Kidney capillary endothelial cell (primary cell): ENCODE measurements around the gene FAAP20.

Experiments used
- DNase-seq: peaks from one replicate; pipeline ENCODE4 v3.0.0-alpha.2; 2018; ENCODE audit warnings: low spot score

FAAP20 gene

DNA sequence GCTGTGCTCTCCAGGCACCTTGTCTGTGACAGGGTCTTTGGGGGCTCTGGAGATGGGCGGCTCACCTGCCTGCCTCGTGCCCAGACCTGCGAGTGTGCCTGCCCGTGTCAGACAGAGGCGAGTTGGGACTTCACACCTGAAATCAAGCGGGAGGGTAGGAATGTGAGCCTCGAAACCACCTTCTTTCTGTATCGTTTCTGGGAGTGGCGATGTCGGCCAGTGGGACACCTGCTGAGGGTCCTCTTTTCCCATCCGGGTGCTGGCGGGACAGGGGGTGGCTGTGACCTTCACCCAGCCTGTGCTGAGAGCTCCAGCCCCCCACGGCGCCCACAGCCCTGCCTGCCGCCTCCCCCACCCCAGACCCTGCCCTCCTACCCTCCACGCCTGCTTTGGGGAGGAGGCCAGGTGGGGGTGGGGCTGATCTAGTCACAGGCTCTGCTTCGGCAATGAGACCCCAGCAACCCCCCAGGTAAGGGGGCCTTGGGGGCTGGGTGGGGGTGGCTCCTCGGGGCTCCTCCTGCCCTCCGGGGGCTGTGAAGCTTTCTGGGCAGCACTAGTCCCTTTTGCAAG is 15.6 kb upstream of the FAAP20 start:
- DNase-seq: no peak

GRCh38 chr1:2209400-2210083 is 15.0 kb upstream of the FAAP20 start:
- DNase-seq: no peak

DNA sequence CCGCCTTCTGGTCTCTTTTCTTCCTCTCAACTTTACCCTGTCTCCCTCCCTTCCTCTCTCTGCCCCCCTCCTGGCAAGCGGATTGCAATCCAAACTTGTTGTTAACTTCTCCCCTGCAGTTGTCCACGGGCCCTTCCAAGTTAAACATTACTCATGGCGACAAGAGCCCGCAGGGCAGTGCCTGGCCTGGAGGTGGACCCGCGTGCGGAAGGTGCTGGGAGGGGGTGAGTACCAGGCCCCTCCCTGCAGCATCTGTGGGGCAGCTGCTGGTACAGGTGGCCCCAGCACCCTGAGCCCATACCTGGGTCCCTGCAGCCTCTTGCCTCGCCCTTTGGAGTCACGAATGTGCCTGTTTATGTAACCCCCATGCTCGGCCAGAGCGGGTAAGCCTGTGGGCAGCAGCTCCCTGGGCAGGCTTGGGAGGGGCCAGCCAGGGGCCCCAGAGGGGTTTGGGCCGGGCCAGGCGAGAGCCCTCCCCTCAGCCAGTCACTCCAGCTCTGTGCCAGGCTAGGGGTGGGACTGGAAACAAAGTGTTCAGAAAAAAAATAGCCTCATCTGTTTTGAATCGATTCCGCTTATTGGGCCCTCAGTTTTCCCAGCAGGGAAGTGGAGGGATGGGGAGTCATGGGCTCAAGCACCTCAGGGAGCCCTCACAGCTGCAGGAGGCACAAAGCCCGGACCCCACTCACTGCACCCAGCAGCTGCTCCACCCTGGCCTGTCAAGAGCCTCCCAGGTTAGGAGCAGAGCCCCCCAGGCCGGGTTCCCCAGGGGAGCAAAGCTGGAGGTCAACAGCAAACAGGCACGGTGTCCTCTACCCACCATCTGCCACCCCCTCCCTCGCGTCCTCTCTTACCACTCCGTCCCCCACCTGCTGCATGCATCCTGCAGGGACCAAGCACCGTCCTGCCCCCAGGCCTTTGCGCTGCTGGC is 14.0 kb upstream of the FAAP20 start:
- no peak for DNase-seq

DNA sequence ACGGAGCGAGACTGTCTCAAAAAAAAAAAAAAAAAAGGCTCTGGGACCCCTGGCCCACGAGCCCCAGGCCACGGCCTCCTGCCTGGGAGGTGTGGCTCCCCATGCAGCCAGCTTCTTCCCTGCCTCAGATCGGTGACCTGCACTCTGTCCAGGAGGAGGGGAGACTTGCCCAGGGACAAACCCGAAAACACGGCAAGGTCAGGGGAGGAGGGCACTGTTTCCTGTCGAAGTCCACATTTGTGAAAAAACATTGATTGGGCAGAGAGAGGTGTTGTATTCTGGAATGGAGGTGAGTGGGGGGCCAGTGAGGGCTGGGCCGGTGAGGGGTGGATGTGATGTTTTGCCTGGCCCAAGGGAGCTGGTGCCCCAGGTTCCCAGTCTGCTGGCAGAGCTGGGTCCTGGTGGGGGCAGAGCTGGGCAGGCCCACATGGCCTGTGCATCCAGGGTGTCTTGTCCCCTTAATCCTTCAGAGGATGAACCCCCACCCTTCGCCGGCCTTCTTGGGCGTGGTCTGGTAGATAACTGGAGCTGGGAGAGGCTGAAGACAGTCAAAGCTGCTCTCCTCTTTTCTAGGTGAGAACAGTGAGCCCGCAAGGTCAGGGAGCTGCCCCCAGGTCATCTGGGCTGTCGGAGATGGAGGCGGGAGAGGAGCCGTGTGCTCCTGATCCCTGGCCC is 12.4 kb upstream of the FAAP20 start:
- DNase-seq: no peak

DNA sequence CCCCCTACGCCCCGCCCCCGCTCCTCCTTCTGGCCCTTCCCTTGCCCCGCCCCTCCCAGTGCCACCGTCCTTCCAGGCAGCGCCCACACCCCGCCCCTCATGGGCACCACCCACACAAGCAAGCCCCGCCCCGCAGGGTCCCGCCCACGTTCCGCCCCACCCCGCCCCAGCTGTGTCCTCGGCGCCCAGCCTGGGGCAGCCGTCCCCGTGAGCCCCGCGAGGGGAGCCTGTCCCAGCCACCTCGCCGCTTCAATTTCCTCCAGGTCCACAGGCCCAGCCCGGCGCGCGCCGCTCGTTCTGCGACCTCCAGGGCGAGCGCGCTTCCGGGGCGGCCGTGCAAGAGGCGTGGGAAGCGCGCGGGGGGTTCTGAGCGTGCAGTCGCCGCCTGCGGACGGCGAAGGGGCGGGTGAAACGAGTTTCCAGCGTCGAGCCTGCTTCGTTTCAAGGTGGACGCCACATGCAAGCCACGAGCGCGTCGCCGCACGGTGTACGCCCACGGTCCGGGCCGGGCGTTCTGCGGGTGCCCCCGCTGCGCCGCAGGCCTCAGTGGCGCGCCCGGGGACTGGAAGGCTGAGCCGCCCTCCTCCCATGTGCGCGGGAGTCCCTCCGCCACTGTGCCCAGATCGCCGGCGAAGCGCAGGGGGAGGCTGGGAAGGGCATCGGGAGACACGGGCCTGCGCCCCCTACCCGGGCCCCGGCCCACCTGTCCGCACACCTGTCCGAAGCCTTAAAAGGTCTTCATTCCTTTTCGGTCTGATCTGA is 10.8 kb upstream of the FAAP20 start:
- peak; percentile 88 for DNase-seq

- DNase-seq: peak; percentile 69
These were observed 10.0 kb upstream of the FAAP20 start for GRCh38 chr1:2204415-2205190.

DNA sequence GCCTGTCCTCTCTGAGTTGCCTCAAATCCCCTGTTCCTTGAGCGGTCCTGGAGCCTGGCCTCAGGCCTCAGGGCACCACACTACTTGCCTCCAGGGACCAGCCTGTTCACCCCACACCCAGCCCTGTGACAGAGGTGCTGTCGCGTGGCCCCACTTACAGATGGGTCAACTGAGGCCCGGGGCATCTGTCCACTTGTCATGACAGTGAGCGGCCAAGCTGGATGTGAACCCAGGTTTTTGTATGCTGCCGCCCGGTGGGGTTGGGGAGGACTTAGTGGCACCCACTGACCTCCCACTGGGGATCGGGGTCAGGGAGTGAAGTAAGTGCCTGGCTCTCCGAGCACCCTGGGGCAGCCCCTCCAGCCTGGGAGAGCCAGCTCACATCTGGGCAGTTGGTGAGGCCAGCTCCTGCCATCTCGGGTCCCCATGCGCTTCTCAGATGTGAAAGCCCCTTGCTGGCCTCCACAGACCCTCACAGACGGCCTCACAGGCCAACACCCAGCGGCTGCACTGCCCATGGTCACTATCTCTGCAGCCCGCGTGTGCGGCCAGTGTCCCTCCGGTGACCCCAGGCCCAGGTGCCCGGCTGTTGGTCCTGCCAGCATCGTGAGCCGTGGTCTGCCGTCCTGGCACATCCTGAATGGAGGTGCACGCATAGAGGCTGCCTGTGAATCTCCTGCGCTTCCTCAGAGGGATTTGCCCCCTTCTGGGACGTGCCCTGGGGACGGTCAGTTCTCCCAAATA is 9.3 kb upstream of the FAAP20 start:
- DNase-seq: no peak

DNA sequence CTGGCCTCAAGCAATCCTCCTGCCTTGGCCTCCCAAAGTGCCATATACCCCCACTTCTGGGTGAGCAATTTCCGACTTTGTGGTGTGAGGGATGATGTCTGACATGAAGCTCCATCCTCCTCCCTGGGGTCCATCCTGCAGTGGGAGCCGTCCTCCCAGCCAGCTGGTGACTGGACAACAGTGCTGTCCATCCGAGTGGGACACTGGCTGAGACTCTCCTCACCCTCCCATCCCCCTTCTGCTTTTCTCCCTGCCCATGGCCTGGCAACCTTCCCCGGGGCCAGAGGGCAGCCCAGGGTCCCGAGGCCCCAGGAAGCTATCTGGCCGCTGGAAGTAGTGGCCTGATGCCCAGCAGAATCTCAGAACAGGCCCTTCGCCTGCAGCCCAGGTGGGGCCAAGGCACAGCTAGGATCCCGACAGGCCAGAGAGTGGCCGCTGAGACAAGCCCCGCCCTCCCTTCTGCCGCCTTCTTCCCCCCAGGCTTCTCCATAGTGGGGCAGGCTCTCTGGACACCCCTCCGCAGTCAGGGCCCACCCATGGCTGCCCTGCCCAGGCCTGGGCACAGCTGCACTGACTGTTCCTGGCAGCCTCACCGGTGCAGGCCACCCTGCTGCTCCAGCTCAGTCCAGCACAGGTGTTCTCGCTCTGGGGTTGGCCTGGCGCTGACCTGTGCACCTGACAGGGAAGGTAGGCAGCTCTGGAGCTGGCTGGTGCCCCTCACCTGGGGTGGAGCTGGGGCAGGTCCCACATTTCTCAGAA is 8.4 kb upstream of the FAAP20 start:
- no peak for DNase-seq

DNA sequence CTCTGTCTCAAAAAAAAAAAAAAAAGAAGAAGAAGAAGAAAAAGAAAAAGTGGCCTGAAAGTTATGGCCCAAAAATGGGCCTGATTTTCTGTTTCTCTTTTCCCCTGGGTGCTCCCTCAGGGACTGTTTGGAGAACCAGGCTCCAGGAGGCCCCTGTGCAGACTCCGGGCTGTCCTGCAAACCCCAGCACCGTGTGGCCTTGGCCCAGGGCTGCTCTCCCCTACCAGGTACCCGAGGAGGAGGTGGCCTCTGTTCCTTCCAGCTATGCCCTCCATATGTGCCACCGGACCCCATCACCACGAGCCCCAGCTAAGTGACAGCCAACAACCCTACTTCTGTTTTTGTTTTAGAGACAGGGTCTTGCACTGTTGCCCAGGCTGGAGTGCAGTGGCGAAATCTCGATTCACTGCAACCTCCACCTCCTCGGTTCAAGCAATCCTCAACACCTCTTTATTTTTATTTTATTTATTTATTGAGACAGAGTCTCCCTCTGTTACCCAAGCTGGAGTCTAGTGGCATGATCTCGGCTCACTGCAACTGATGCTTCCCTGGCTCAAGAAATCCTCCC is 7.5 kb upstream of the FAAP20 start:
- DNase-seq: no peak

- DNase-seq: no peak
These were observed 6.5 kb upstream of the FAAP20 start for GRCh38 chr1:2201062-2201461.

- no peak for DNase-seq
These were observed 5.9 kb upstream of the FAAP20 start for GRCh38 chr1:2200308-2200943.

GRCh38 chr1:2199042-2199810 is 4.7 kb upstream of the FAAP20 start:
- peak; percentile 81 for DNase-seq

GRCh38 chr1:2198571-2198970 is 4.0 kb upstream of the FAAP20 start:
- no peak for DNase-seq

DNA sequence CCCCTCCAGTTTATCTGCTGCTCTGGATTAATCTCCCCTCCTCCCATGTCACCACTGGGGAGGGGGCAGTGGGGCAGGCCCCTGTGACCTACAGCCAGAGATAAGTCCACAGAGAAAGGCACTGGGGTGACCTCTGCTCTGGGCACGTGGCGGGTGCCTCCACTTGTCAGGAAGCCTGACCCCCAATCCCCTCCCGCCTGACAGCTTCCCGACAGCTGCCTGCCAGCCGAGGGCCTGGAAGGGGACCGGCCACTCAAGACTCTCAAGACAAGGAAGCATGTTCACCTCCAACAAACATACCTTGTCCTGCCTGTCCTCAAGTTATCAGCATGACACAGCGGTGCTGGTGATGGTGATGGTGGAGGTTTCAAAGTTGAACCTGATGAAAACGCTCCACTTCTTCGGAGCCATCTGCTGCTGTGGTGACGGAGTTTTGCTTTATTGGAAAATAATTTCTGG is 3.2 kb upstream of the FAAP20 start:
- DNase-seq: no peak

DNA sequence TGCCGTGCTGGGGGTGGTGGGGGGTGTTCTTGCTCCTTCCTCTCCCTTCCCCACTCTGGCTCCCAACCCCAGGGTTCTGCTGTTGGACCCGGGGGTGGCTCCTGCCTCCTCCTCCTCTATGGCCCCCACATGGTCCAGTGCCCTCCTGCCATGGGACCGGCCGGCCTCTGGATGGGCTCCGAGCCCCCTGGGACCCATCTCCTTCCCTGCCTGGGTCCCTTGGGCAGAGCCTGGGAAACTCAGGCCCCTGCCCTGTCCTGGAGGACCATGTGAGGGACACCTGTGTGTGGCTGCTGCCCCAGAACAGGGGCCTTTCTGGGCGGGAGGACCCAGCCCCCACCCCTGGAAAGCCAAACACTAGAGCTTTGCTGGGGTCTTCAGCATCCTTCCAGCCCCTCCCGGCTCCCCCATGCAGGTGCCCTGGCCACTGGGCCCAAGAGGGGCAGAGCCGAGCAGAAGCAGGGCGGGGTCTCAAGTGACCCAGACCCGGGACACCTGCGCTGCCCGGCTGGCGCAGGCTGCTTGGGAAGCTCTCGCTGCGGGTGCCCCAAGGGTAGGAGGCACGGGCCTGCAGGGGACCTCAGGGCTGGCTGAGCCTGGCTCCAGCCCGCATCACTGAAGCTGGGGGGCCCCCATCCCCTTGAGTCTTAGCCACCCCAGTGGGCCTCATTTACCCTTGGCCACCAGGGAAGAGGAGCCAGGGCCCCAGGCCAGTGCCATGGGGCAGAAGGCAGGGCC is 2.5 kb upstream of the FAAP20 start:
- no peak for DNase-seq

DNA sequence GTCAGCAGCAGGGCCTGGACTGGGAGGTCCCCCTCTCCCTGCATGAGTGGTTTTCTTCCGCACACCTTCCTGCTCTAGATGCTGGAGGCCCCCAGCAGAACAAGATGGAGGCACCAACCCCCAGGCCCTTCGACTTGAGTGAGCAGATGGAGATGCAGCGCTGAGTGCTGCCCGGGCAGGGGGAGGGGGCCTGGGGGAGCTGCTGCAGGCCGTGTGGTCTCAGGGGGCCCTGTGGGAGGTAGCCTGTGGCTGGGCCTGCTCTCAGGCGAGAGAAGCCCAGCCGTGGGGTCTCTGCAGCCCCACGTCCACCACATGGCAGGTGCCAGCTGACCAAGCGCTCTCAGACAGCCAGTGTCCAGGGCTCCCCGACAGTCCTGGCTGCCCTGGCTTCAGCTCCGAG is 1.2 kb upstream of the FAAP20 start:
- DNase-seq: no peak
